Activated T-helper 2 cell treated with anti-CD3 and anti-CD28 coated beads, Interferon-gamma antibody, Interleukin-2, Interleukin-4, amounts not matched to agents 10 μg/mL and 5 μg/mL and 100 μg/mL, durations not matched to agents 14 hours and 24 hours and 36 hours (primary cell): ENCODE results near the gene CDH2. TPM values are rescaled to one million over a fixed set of nuclear protein-coding genes. Genes with fewer than 3 reads are reported as not detected.

ENCODE experiments used
- DNase-seq: peaks from one replicate; pipeline ENCODE4 v3.0.0; 2021; ENCODE audit warnings: low spot score
- H3K27ac Mint-ChIP-seq: one replicate; pipeline ENCODE4 v1.8.0; 2021; ENCODE audit warnings: mixed read lengths
- H3K27me3 Mint-ChIP-seq: one replicate; pipeline ENCODE4 v1.8.0; 2021; ENCODE audit warnings: low read depth, mixed read lengths
- H3K36me3 Mint-ChIP-seq: one replicate; pipeline ENCODE4 v1.8.0; 2021; ENCODE audit warnings: low read depth, mixed read lengths
- H3K4me1 Mint-ChIP-seq: one replicate; pipeline ENCODE4 v1.8.0; 2021; ENCODE audit warnings: low read depth, mixed read lengths
- H3K4me3 Mint-ChIP-seq: one replicate; pipeline ENCODE4 v1.8.0; 2021; ENCODE audit warnings: low read depth, mild to moderate bottlenecking, moderate library complexity, mixed read lengths
- H3K9me3 Mint-ChIP-seq: one replicate; pipeline ENCODE4 v1.8.0; 2021; ENCODE audit warnings: mixed read lengths
- intact Hi-C: fragments of 100-400 bp; cut with micrococcal nuclease; formaldehyde crosslinking; loops from one replicate; pipeline ENCODE4 v1.15.1; 2023
- total RNA-seq: library from RNA; stranded (reverse); gene quantifications from 2 replicates; pipeline ENCODE4 v1.2.3, GENCODE V29; 2022

Gene CDH2
- total RNA-seq, 1 donor from 2014 or later: not detected

DNA sequence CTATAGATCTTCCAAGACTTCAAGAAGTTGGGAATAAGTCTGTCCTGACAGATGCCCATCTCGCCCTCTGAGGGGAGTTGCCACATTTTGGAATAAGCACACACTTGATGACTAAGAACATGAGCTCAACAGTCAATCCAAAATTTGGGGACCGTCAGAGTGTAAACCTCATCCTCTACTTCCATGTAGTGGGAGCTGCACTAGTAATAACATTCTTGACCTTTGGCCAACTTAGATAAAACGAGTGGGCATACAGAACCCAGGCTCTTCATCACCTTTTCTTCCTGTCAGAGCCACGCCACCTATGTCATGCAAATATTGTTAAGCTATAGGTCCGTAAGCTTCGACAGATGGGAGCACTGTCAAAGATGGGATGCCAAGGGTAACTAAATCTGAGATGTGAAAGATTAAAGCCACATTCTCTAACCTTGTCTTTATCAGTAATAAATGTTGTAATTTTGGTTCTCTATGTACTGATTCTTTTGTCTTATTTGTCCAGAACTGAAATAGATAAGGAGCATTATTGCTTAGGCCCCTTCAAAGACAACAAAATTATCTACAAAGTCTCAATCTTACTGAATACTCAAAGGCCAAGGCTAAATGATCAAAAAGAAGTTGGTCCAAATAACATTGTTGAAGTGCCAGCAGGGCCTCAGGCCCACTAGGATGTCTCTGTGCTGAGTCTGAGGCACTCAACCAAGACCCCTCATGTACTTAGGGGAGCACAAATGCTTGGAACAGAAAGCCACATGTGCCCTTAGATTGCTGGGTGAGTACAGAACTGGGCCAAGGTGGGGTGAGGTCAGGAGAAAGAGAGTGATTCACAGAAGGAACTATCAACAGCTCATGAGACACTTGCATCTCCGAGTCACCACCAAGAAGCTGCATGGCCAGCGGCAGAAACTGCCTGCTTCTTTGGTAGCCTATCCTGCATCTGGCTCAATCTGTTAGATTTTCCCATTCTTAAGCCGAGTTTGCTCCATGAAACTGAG lies 15.0 kb downstream of the CDH2 start:
- intact Hi-C loops: no loop called here
- Mint-ChIP-seq H3K4me3 (no peak overlapping the region), H3K9me3 (no peaks in the 10 kb centered on the region), H3K27me3 (no peaks in the 10 kb centered on the region), H3K36me3 (no peaks in the 10 kb centered on the region), H3K4me1 (no peaks in the 10 kb centered on the region), H3K27ac (no peak overlapping the region)
- DNase-seq: no peak

GRCh38 chr18:28159055-28159454 lies 17.9 kb downstream of the CDH2 start:
- no peak overlapping the region for H3K4me3 Mint-ChIP-seq
- intact Hi-C loops: no loop called here

DNA sequence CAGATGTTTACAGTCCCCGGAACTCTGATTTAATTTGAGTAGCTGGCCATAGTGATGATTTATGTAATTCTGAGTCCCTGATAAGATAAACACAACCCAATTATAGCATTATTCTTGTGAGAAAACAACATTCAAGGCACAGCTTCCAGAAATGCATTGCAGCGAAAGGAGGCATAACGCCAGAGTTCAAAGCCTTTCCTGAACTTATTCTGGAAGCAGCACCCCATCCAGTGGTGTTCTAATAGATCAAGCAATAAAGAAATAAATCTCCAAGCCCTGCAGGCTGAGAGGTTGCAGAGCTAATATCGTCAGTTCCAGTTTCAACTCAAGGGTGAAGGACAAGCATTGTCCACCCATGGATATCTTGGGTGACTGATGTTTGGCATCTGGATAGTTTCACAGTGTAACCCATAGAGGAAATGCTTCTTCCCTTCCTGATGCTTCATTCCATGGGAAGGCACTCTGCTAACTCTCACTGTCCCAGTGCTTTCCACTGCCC lies 18.8 kb downstream of the CDH2 start:
- no peak overlapping the region for H3K4me3 Mint-ChIP-seq

More at GRCh38 chr18:28159055-28159454, 17.9 kb downstream of the CDH2 start:
- Mint-ChIP-seq H3K36me3 (no peaks in the 10 kb centered on the region), H3K9me3 (no peaks in the 10 kb centered on the region), H3K27ac (no peak overlapping the region), H3K4me1 (no peaks in the 10 kb centered on the region), H3K27me3 (no peaks in the 10 kb centered on the region)
- no peak for DNase-seq

DNA sequence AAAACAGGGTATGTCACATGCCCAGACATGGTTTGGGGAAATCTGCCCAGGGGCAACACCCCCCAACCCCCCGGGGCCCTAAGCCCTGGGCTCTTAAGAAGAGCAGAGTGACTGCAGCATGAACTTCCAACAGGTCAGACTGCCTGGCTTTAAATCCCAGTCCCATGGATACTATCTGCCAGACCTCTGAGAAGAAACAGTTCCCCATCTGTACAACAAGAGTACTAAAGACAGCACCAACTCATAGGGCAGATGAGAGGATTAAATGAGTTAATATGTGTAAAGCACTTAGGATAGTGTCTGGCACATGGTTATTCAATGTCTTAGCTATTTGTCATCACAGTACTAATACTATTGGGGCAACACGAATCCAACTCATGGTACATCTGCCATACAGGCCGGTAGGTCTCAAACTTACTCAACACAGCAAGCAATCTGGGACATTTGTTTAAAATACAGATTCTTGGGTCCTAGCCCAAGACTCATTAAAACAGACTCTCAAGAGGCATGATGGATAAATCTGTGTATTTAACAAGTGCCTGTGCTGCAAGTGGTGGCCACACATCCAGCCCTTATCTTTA lies 23.4 kb downstream of the CDH2 start:
- DNase-seq: no peak
- Mint-ChIP-seq H3K4me3 (no peak overlapping the region), H3K4me1 (no peaks in the 10 kb centered on the region), H3K27ac (no peak overlapping the region), H3K27me3 (no peaks in the 10 kb centered on the region), H3K9me3 (peaks cover 5% of the 10 kb centered on the region), H3K36me3 (no peaks in the 10 kb centered on the region)
- intact Hi-C loops: no loop called here

More for the DNA sequence above, 18.8 kb downstream of the CDH2 start:
- Mint-ChIP-seq H3K27ac (no peak overlapping the region), H3K9me3 (no peaks in the 10 kb centered on the region), H3K36me3 (no peaks in the 10 kb centered on the region), H3K4me1 (no peaks in the 10 kb centered on the region), H3K27me3 (no peaks in the 10 kb centered on the region)
- DNase-seq: no peak
- intact Hi-C loops: no loop called here

GRCh38 chr18:28152754-28153153 lies 24.2 kb downstream of the CDH2 start:
- Mint-ChIP-seq H3K9me3 (peaks cover 5% of the 10 kb centered on the region), H3K27me3 (no peaks in the 10 kb centered on the region), H3K27ac (no peak overlapping the region), H3K36me3 (no peaks in the 10 kb centered on the region), H3K4me1 (no peaks in the 10 kb centered on the region), H3K4me3 (no peak overlapping the region)
- no peak for DNase-seq
- intact Hi-C loops: no loop called here

DNA sequence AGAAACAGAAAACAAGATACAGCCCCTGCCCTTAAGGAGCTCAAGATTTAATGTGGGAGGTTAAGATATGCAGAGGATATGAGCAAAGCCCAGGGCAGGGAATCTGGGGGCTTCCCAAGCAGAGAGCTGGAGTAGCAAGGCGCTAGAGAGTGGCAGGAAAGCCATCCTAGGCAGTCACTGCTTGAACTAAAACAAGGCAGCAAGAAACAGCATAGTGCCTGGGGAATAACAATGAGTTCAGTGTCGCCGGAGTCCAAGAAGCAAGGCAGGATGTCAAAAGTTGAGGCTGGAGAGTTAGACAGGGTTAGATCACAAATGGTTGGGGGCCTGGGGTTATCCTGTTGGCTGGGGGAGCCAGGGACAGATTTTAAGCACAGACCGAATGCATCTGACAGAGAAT lies 24.6 kb downstream of the CDH2 start:
- H3K4me1 Mint-ChIP-seq: no peaks in the 10 kb centered on the region
- intact Hi-C loops: no loop called here
- no peak overlapping the region for H3K4me3 Mint-ChIP-seq
- H3K27me3 Mint-ChIP-seq: no peaks in the 10 kb centered on the region
- no peaks in the 10 kb centered on the region for H3K36me3 Mint-ChIP-seq
- H3K27ac Mint-ChIP-seq: no peak overlapping the region
- H3K9me3 Mint-ChIP-seq: peaks cover 5% of the 10 kb centered on the region
- no peak for DNase-seq

DNA sequence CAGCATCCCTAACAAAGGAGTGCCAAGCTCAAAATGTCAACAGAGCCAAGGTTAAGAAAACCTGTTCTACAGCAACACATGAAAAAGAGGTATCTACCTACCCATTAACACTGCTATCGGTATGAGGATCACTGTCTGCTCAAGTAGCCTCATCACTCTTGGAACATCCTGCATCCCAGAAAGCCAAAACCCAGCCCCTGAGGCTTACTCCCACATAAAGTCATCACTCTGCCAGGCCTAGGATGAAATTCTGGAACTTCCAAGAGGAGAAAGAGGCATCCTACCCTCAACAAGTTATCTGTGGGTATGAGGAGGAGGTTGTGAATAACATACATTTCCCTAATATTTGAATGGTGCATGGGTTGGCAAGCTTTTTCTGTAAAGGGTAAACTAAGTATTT lies 25.5 kb downstream of the CDH2 start:
- Mint-ChIP-seq H3K9me3 (peaks cover 5% of the 10 kb centered on the region), H3K4me3 (no peak overlapping the region), H3K27ac (no peak overlapping the region), H3K4me1 (no peaks in the 10 kb centered on the region), H3K36me3 (no peaks in the 10 kb centered on the region), H3K27me3 (no peaks in the 10 kb centered on the region)
- no peak for DNase-seq
- intact Hi-C loops: no loop called here

GRCh38 chr18:28150925-28151324 lies 26.0 kb downstream of the CDH2 start:
- no peak overlapping the region for H3K4me3 Mint-ChIP-seq
- H3K4me1 Mint-ChIP-seq: no peaks in the 10 kb centered on the region
- intact Hi-C loops: no loop called here
- H3K9me3 Mint-ChIP-seq: peaks cover 5% of the 10 kb centered on the region
- no peaks in the 10 kb centered on the region for H3K36me3 Mint-ChIP-seq
- no peak for DNase-seq
- no peaks in the 10 kb centered on the region for H3K27me3 Mint-ChIP-seq
- H3K27ac Mint-ChIP-seq: no peak overlapping the region

DNA sequence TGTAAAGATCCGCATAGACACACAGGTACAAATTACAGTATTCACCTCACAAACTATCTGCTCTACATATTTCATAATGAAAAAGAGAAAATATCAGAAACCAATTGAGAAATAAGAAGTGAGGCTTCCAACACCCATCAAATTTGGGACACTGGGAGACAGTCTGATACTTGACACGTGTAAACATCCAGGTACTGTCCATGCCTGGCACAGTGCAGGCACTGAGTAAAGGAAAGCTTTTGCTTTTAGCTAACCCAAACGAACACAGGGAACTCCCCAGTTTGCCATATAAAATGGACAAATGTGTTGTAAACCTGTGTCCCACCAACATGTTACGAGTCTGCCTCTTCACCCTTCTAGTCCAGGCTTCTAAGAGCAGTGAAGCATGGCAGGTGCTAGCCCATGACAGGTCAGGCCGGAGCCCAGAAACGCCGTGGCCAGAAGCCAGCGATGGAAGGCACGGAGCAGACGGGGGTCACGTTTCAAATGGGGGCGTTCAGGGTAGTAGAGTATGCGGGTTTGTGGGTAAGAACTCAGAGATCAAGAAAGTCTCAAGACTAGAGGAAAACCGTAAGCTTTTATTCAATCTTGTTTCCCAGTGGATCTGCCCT lies 27.0 kb downstream of the CDH2 start:
- intact Hi-C loops: no loop called here
- DNase-seq: no peak
- no peaks in the 10 kb centered on the region for H3K4me1 Mint-ChIP-seq

DNA sequence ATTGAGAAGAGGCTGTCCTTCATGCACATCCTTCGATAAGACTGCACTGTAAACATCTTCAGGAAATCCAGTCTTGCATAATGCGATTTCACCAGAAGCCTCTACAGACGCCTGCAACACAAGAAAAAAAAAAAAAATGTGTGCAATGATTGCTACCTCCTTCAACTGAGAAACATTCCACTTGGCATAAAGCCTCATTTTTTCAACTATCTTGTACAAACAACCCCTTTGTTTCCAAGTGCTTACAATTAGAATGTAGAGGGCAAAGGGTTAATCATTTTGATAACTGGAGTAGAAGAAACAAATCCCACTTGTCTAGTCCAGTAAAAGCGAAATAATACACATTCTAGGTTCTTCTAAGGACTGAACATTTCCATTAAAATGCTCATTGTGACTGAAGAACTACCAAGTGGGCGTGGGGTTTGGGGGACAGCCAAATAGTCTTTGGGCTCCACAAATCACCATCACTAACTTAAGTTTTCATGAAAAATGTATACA lies 29.2 kb downstream of the CDH2 start:
- Mint-ChIP-seq H3K4me3 (no peak overlapping the region), H3K4me1 (no peaks in the 10 kb centered on the region), H3K9me3 (peaks cover 5% of the 10 kb centered on the region), H3K27ac (no peak overlapping the region), H3K36me3 (no peaks in the 10 kb centered on the region), H3K27me3 (no peaks in the 10 kb centered on the region)
- no peak for DNase-seq
- intact Hi-C loops: no loop called here

More for the DNA sequence above, 27.0 kb downstream of the CDH2 start:
- no peaks in the 10 kb centered on the region for H3K36me3 Mint-ChIP-seq
- no peaks in the 10 kb centered on the region for H3K27me3 Mint-ChIP-seq
- H3K4me3 Mint-ChIP-seq: no peak overlapping the region
- peaks cover 5% of the 10 kb centered on the region for H3K9me3 Mint-ChIP-seq
- H3K27ac Mint-ChIP-seq: no peak overlapping the region

GRCh38 chr18:28143725-28144124 lies 33.2 kb downstream of the CDH2 start:
- Mint-ChIP-seq H3K36me3 (no peaks in the 10 kb centered on the region), H3K4me1 (no peaks in the 10 kb centered on the region), H3K9me3 (peaks cover 20% of the 10 kb centered on the region), H3K27ac (no peak overlapping the region), H3K4me3 (no peak overlapping the region), H3K27me3 (no peaks in the 10 kb centered on the region)
- intact Hi-C loops: no loop called here
- DNase-seq: no peak

DNA sequence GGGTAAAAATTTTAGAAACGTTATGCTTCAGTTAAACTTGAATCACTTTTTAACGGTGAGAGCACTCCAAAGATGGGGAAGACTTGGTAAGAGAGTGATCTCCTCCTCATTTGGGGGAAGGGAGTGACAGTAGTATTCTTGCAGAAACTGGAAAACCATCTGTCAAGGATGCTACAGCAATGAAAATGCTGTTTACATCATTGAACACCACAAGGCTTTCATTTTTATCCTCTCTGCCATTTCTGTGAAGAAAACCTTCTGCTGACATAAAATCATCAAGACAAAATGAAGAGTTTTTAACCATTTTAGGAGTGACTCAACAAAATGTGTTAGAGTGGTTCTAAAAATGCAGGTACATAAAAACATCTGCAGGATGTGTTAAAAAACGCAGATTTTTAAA lies 38.1 kb downstream of the CDH2 start:
- DNase-seq: no peak
- Mint-ChIP-seq H3K36me3 (no peaks in the 10 kb centered on the region), H3K4me3 (no peak overlapping the region), H3K9me3 (peaks cover 24% of the 10 kb centered on the region), H3K27me3 (no peaks in the 10 kb centered on the region), H3K4me1 (no peaks in the 10 kb centered on the region), H3K27ac (no peak overlapping the region)
- intact Hi-C loops: no loop called here

- Mint-ChIP-seq H3K36me3 (no peaks in the 10 kb centered on the region), H3K4me3 (no peak overlapping the region), H3K9me3 (peaks cover 16% of the 10 kb centered on the region), H3K27me3 (no peaks in the 10 kb centered on the region), H3K4me1 (no peaks in the 10 kb centered on the region), H3K27ac (no peak overlapping the region)
- intact Hi-C loops: no loop called here
- no peak for DNase-seq
These were observed 40.9 kb downstream of the CDH2 start for GRCh38 chr18:28136071-28136470.
